Erythroblast (primary cell): Measurements from ENCODE around the gene TENM3.

Experiments used
- DNase-seq, 2 experiments: peaks; one replicate each; lab custom pipeline; 2025; lab: John Stamatoyannopoulos, UW
- GATA1 ChIP-seq: IDR thresholded peaks from 2 replicates; pipeline ENCODE4 v1.6.1; 2011; ENCODE audit warnings: low read depth, mild to moderate bottlenecking, control low read depth, low read length, moderate library complexity
- POLR2A ChIP-seq: IDR thresholded peaks from 2 replicates; pipeline ENCODE4 v1.6.1; 2011; ENCODE audit warnings: mild to moderate bottlenecking, low read length

TENM3 gene

GRCh38 chr4:182847576-182848450 is 604.6 kb downstream of the TENM3 start:
- no peak for TF ChIP-seq POLR2A
- no peak for TF ChIP-seq GATA1
- DNase-seq = no peak

- no peak for DNase-seq
- TF ChIP-seq GATA1 (no peak), POLR2A (no peak)
Measured at GRCh38 chr4:182848685-182849084, 605.5 kb downstream of the TENM3 start.
